OCI-LY1 (cell line): Measurements from ENCODE around the gene MMP13.
"Not testable (repeated sequence)": the region's sequence is repeated elsewhere in the genome, so short reads cannot be mapped to it uniquely, and the experiment has no call there.

ENCODE experiments used
- H2AFZ ChIP-seq: fragments of 200-600 bp; sonication (generic), shearing (Covaris generic); 2 replicates; pipeline ENCODE4 v1.6.0; 2014; ENCODE audit warnings: antibody characterized with exemption, mild to moderate bottlenecking, low read length
- H3F3A ChIP-seq: fragments of 200-600 bp; sonication (generic), shearing (Covaris generic); 2 replicates; pipeline ENCODE4 v1.6.0; 2014; ENCODE audit warnings: mild to moderate bottlenecking, antibody characterized with exemption, low read length, moderate library complexity; ENCODE audit not compliant: insufficient read depth
- H3K27ac ChIP-seq: fragments of 200-600 bp; sonication (generic); 2 replicates; pipeline ENCODE4 v1.5.1; 2014; ENCODE audit warnings: low read length, mixed run types, mild to moderate bottlenecking, low read depth; ENCODE audit not compliant: poor library complexity, severe bottlenecking
- H3K27me3 ChIP-seq: fragments of 200-600 bp; sonication (generic); 2 replicates; pipeline ENCODE4 v1.6.0; 2014; ENCODE audit warnings: antibody characterized with exemption, mild to moderate bottlenecking, low read length, moderate library complexity; ENCODE audit not compliant: insufficient read depth
- H3K36me3 ChIP-seq: fragments of 200-600 bp; sonication (generic); 2 replicates; pipeline ENCODE4 v1.6.1; 2014; ENCODE audit warnings: mild to moderate bottlenecking, antibody characterized with exemption, low read length, moderate library complexity, mixed read lengths; ENCODE audit not compliant: insufficient read depth
- H3K4me1 ChIP-seq: fragments of 200-600 bp; sonication (generic); 2 replicates; pipeline ENCODE4 v1.5.1; 2014; ENCODE audit warnings: mild to moderate bottlenecking, low read length, moderate library complexity; ENCODE audit not compliant: insufficient read depth, severe bottlenecking
- H3K4me2 ChIP-seq: fragments of 200-600 bp; sonication (generic), shearing (Covaris generic); 2 replicates; pipeline ENCODE4 v1.6.1; 2014; ENCODE audit warnings: low read length
- H3K4me3 ChIP-seq: fragments of 200-600 bp; sonication (generic); 2 replicates; pipeline ENCODE4 v1.5.1; 2014; ENCODE audit warnings: low read length, low read depth, mild to moderate bottlenecking, mixed read lengths; ENCODE audit not compliant: poor library complexity, severe bottlenecking
- H3K79me2 ChIP-seq: fragments of 200-600 bp; shearing (Covaris generic); 2 replicates; pipeline ENCODE4 v1.6.1; 2016; ENCODE audit warnings: mixed run types, low read length, mixed read lengths; ENCODE audit not compliant: insufficient read depth
- H3K9ac ChIP-seq: fragments of 200-600 bp; sonication (generic), shearing (Covaris generic); 2 replicates; pipeline ENCODE4 v1.6.1; 2014; ENCODE audit warnings: mild to moderate bottlenecking, low read length, mixed read lengths
- H3K9me2 ChIP-seq: fragments of 200-600 bp; sonication (generic), shearing (Covaris generic); 2 replicates; pipeline ENCODE4 v1.6.1; 2014; ENCODE audit warnings: low read depth, mild to moderate bottlenecking, low read length, mixed read lengths
- H3K9me3 ChIP-seq: fragments of 200-600 bp; shearing (Covaris generic); 2 replicates; pipeline ENCODE4 v1.6.1; 2014; ENCODE audit warnings: low read length, mixed read lengths
- H4K20me1 ChIP-seq: fragments of 200-600 bp; sonication (generic), shearing (Covaris generic); 2 replicates; pipeline ENCODE4 v1.6.0; 2016; ENCODE audit warnings: mild to moderate bottlenecking, low read length; ENCODE audit not compliant: insufficient read depth
- CTCF ChIP-seq: fragments of 200-600 bp; sonication (generic), shearing (Covaris generic); IDR thresholded peaks from 2 replicates; pipeline ENCODE4 v1.5.1; 2017; ENCODE audit warnings: mild to moderate bottlenecking, antibody characterized with exemption, low read length, moderate library complexity, mixed read lengths
- EZH2 ChIP-seq: fragments of 200-600 bp; sonication (generic), shearing (Covaris generic); IDR thresholded peaks from 2 replicates; pipeline ENCODE4 v1.8.0; 2017; ENCODE audit warnings: borderline replicate concordance, mixed run types, mild to moderate bottlenecking, antibody characterized with exemption, low read length, moderate library complexity, mixed read lengths

MMP13 gene

GRCh38 chr11:102955624-102956023 lies at the start of gene MMP13:
Gene MMP13, minus strand, starts transcription at chr11:102955732. Its CDS starts 27 bp downstream, at chr11:102955705.
- H3K4me1 ChIP-seq, result no peaks in the 10 kb centered on the region
- no peak within 1 kb of the TSS for H3K9ac ChIP-seq
- no peak within 1 kb of the TSS for H2AFZ ChIP-seq
- no peak within 1 kb of the TSS for H3K27ac ChIP-seq
- no peaks in the 10 kb centered on the region for H3F3A ChIP-seq
- no peaks in the 10 kb centered on the region for H4K20me1 ChIP-seq
- TF ChIP-seq EZH2, result no peak
- TF ChIP-seq CTCF, result no peak
- no peaks in the 10 kb centered on the region for H3K36me3 ChIP-seq
- H3K79me2 ChIP-seq, result no peaks in the 10 kb centered on the region
- no peak within 1 kb of the TSS for H3K4me3 ChIP-seq
- no peak within 1 kb of the TSS for H3K4me2 ChIP-seq
- H3K9me2 ChIP-seq, result no peaks in the 10 kb centered on the region
- no peaks in the 10 kb centered on the region for H3K9me3 ChIP-seq
- H3K27me3 ChIP-seq, result no peaks in the 10 kb centered on the region

DNA sequence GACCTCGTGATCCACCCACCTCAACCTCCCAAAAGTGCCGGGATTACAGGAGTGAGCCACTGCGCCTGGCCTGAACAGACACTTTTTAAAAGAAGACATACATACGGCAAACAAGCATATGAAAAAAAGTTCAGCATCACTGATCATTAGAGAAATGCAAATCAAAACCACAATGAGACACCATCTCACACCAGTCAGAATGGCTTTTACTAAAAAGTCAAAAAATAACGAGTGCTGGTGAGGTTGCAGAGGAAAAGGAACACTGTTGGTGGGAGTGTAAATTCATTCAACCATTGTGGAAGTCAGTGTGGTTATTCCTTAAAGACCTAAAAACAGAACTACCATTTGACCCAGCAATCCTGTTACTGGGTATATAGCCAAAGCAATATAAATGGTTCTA lies 48.7 kb upstream of the MMP13 start:
- not testable (repeated sequence) for H3K4me1 ChIP-seq, H3K36me3 ChIP-seq, H3K4me3 ChIP-seq

GRCh38 chr11:102994105-102994504 lies 38.6 kb upstream of the MMP13 start:
- Histone ChIP-seq H3K9ac (no peak overlapping the region), H3K79me2 (no peaks in the 10 kb centered on the region), H4K20me1 (no peaks in the 10 kb centered on the region), H3K27ac (no peak overlapping the region), H3K27me3 (no peaks in the 10 kb centered on the region), H3K9me2 (no peaks in the 10 kb centered on the region), H3K4me2 (no peak overlapping the region), H3F3A (no peaks in the 10 kb centered on the region), H3K4me1 (no peaks in the 10 kb centered on the region), H3K36me3 (no peaks in the 10 kb centered on the region), H3K9me3 (no peaks in the 10 kb centered on the region), H2AFZ (no peak overlapping the region), H3K4me3 (no peak overlapping the region)
- TF ChIP-seq CTCF, result no peak

More for the DNA sequence above, 48.7 kb upstream of the MMP13 start:
- not testable (repeated sequence) for H3K9me2 ChIP-seq, H3K27me3 ChIP-seq, H2AFZ ChIP-seq, H3F3A ChIP-seq, H3K9me3 ChIP-seq, H4K20me1 ChIP-seq, H3K4me2 ChIP-seq, H3K27ac ChIP-seq, H3K9ac ChIP-seq, H3K79me2 ChIP-seq

DNA sequence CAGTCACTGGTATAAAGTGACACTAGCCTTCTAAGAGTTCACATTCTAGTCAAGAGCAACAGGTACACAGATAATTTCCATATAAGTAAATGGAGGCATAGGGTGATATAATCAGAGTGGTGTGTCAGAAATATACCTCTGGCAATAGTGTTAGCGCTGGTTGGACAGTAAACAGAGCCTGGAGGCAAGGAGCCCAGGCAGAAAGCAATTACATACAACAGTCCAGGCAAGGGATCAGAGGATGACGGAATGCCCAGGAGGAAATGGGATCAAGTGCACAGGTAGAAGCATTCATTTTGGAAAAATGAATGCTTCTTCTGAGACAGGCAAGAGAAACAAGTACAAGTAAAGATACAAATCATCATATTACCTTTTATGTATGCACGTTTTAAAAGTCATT lies 36.2 kb upstream of the MMP13 start:
- Histone ChIP-seq H3K36me3 (no peaks in the 10 kb centered on the region), H3K27ac (no peak overlapping the region)

More for the DNA sequence above, 36.2 kb upstream of the MMP13 start:
- Histone ChIP-seq H2AFZ (no peak overlapping the region), H3K9me2 (no peaks in the 10 kb centered on the region), H3K4me1 (no peaks in the 10 kb centered on the region), H3K9ac (no peak overlapping the region), H4K20me1 (no peaks in the 10 kb centered on the region), H3K27me3 (no peaks in the 10 kb centered on the region), H3F3A (no peaks in the 10 kb centered on the region), H3K79me2 (no peaks in the 10 kb centered on the region), H3K9me3 (no peaks in the 10 kb centered on the region), H3K4me3 (no peak overlapping the region), H3K4me2 (no peak overlapping the region)
- TF ChIP-seq CTCF (no peak), EZH2 (no peak)
